CD8-positive, alpha-beta memory T cell (primary cell): ENCODE data around the gene CDHR3. TPM values are rescaled to one million over a fixed set of nuclear protein-coding genes. Genes with fewer than 3 reads are reported as not detected.

Experiments
- CTCF ChIA-PET: fragments of 350-600 bp; sonication (Branson Sonifier 250); formaldehyde crosslinking; loops from one replicate; lab custom pipeline; 2021; ENCODE audit warnings: antibody characterized with exemption; lab: Charles Lee
- POLR2A ChIA-PET: fragments of 350-600 bp; sonication (Branson Sonifier 250); formaldehyde crosslinking; loops from one replicate; lab custom pipeline; 2021; ENCODE audit warnings: antibody characterized with exemption; lab: Charles Lee
- DNase-seq, 5 donors: peaks; one replicate each; pipeline versions ENCODE4 v3.0.0 to v3.0.0-alpha.2; 2020 to 2022; ENCODE audit warnings: mixed read lengths in 1 of 5
- H3K27ac ChIP-seq: one replicate; pipeline ENCODE4 v1.7.0; 2013; ENCODE audit warnings: low read depth, mild to moderate bottlenecking, low read length, moderate library complexity
- H3K27me3 ChIP-seq: 2 replicates; pipeline ENCODE4 v1.7.0; 2013; ENCODE audit warnings: low read length, mild to moderate bottlenecking; ENCODE audit not compliant: insufficient read depth, poor library complexity, severe bottlenecking
- H3K36me3 ChIP-seq: 2 replicates; pipeline ENCODE4 v1.7.0; 2013; ENCODE audit warnings: mild to moderate bottlenecking, low read length, moderate library complexity; ENCODE audit not compliant: insufficient read depth
- H3K4me1 ChIP-seq: 2 replicates; pipeline ENCODE4 v1.7.0; 2013; ENCODE audit warnings: mild to moderate bottlenecking, low read length, moderate library complexity; ENCODE audit not compliant: insufficient read depth
- H3K4me3 ChIP-seq: 2 replicates; pipeline ENCODE4 v1.7.0; 2013; ENCODE audit warnings: mild to moderate bottlenecking, low read length
- H3K9me3 ChIP-seq: 2 replicates; pipeline ENCODE4 v1.7.0; 2013; ENCODE audit warnings: mild to moderate bottlenecking, low read length
- H3K27ac Mint-ChIP-seq, 8 donors: one replicate each; pipeline ENCODE4 v1.8.0; 2020 to 2021; ENCODE audit warnings: mixed read lengths in 8 of 8, mild to moderate bottlenecking in 6 of 8, inconsistent platforms in 3 of 8, moderate library complexity in 3 of 8
- H3K27me3 Mint-ChIP-seq, 2 donors: one replicate each; pipeline ENCODE4 v1.8.0; 2020 to 2021; ENCODE audit warnings: mixed read lengths in 2 of 2, mild to moderate bottlenecking in 1 of 2, moderate library complexity in 1 of 2
- H3K36me3 Mint-ChIP-seq, 3 donors: one replicate each; pipeline ENCODE4 v1.8.0; 2020 to 2021; ENCODE audit warnings: mixed read lengths in 3 of 3, inconsistent platforms in 1 of 3, mild to moderate bottlenecking in 1 of 3
- H3K4me1 Mint-ChIP-seq, 3 donors: one replicate each; pipeline ENCODE4 v1.8.0; 2020 to 2021; ENCODE audit warnings: mixed read lengths in 3 of 3, inconsistent platforms in 1 of 3, mild to moderate bottlenecking in 1 of 3
- H3K4me3 Mint-ChIP-seq, 7 donors: one replicate each; pipeline ENCODE4 v1.8.0; 2020 to 2021; ENCODE audit warnings: mixed read lengths in 7 of 7, mild to moderate bottlenecking in 6 of 7, moderate library complexity in 4 of 7, inconsistent platforms in 2 of 7
- H3K9me3 Mint-ChIP-seq, 5 donors: one replicate each; pipeline ENCODE4 v1.8.0; 2020 to 2022; ENCODE audit warnings: mixed read lengths in 5 of 5, mild to moderate bottlenecking in 3 of 5, moderate library complexity in 2 of 5, inconsistent platforms in 1 of 5
- polyA plus RNA-seq: library from polyadenylated mRNA; unstranded; fragments of 300-500 nt; fragmentation: Illumina TruSeq; gene quantifications from one replicate; pipeline ENCODE4 v1.2.3, GENCODE V29; 2021
- total RNA-seq, 2 experiments: library from RNA; stranded (reverse); gene quantifications; one replicate each; pipeline ENCODE4 v1.2.3, GENCODE V29; 2021

Gene CDHR3
- total and polyA plus RNA-seq, 3 experiments from 2014 or later, result 0.55 to 1.7 (median 1.4) TPM

GRCh38 chr7:105932835-105933477 is 30.1 kb upstream of the CDHR3 start:
- no peaks in the 10 kb centered on the region for H3K9me3 ChIP-seq
- DNase-seq, result no peak
- H3K4me1 ChIP-seq, result no peaks in the 10 kb centered on the region
- H3K27me3 Mint-ChIP-seq, result peaks cover 0 to 2% of the 10 kb centered on the region in 2 donors
- H3K27ac Mint-ChIP-seq, result no peak overlapping the region
- POLR2A ChIA-PET, result no interaction called here
- no peaks in the 10 kb centered on the region for H3K9me3 Mint-ChIP-seq
- no peaks in the 10 kb centered on the region for H3K27me3 ChIP-seq
- H3K36me3 Mint-ChIP-seq, result peaks cover 1 to 7% (median 3%) of the 10 kb centered on the region in 3 donors
- H3K36me3 ChIP-seq, result no peaks in the 10 kb centered on the region
- H3K4me1 Mint-ChIP-seq, result peaks cover 0 to 4% (median 0%) of the 10 kb centered on the region in 3 donors
- CTCF ChIA-PET, result interaction anchor here (1.2 kb wide), 1 partner anchor 278 kb away, joined by 3 read pairs; no protein-coding TSS in a partner anchor
- H3K27ac ChIP-seq, result no peak overlapping the region
- no peak overlapping the region for H3K4me3 ChIP-seq
- H3K4me3 Mint-ChIP-seq, result no peak overlapping the region

GRCh38 chr7:105934572-105935185 is 28.4 kb upstream of the CDHR3 start:
- CTCF ChIA-PET, result interaction anchor here (0.8 to 1.5 kb wide), 5 partner anchors 10 to 121 kb away, joined by 3 to 10 read pairs (median 4); no protein-coding TSS in a partner anchor
- Mint-ChIP-seq H3K36me3 (peaks cover 0 to 5% (median 1%) of the 10 kb centered on the region in 3 donors), H3K4me3 (no peak overlapping the region), H3K9me3 (no peaks in the 10 kb centered on the region), H3K27me3 (no peaks in the 10 kb centered on the region), H3K4me1 (peaks cover 0 to 4% (median 0%) of the 10 kb centered on the region in 3 donors), H3K27ac (peak overlapping the region in 3 of 8 donors; percentile 19 to 52 (median 31))
- DNase-seq, result peak in 1 of 5 donors; percentile 5
- no peaks in the 10 kb centered on the region for H3K4me1 ChIP-seq
- no peak overlapping the region for H3K27ac ChIP-seq
- no peaks in the 10 kb centered on the region for H3K36me3 ChIP-seq
- POLR2A ChIA-PET, result interaction anchor here (0.7 kb wide), 1 partner anchor 178 kb away, joined by 4 read pairs; no protein-coding TSS in a partner anchor
- no peak overlapping the region for H3K4me3 ChIP-seq
- no peaks in the 10 kb centered on the region for H3K9me3 ChIP-seq
- H3K27me3 ChIP-seq, result no peaks in the 10 kb centered on the region

- no peak overlapping the region for H3K27ac ChIP-seq
- no peaks in the 10 kb centered on the region for H3K27me3 ChIP-seq
- H3K9me3 ChIP-seq, result no peaks in the 10 kb centered on the region
- H3K4me1 ChIP-seq, result no peaks in the 10 kb centered on the region
- H3K27me3 Mint-ChIP-seq, result no peaks in the 10 kb centered on the region
- H3K27ac Mint-ChIP-seq, result no peak overlapping the region
- no peak overlapping the region for H3K4me3 ChIP-seq
- H3K4me1 Mint-ChIP-seq, result peaks cover 0 to 4% (median 0%) of the 10 kb centered on the region in 3 donors
- no peak for DNase-seq
- ChIA-PET POLR2A (no interaction called here), CTCF (interaction anchor here (0.8 to 1.5 kb wide), 3 partner anchors 107 to 121 kb away, joined by 3 to 10 read pairs (median 4); no protein-coding TSS in a partner anchor)
- H3K36me3 Mint-ChIP-seq, result peaks cover 0 to 3% (median 1%) of the 10 kb centered on the region in 3 donors
- H3K4me3 Mint-ChIP-seq, result no peak overlapping the region
- H3K36me3 ChIP-seq, result no peaks in the 10 kb centered on the region
- no peaks in the 10 kb centered on the region for H3K9me3 Mint-ChIP-seq
Observed at GRCh38 chr7:105935250-105935649, 27.8 kb upstream of the CDHR3 start.

GRCh38 chr7:105937411-105937810 is 25.7 kb upstream of the CDHR3 start:
- no peaks in the 10 kb centered on the region for H3K9me3 Mint-ChIP-seq
- H3K4me3 Mint-ChIP-seq, result no peak overlapping the region
- H3K27me3 Mint-ChIP-seq, result no peaks in the 10 kb centered on the region
- no peaks in the 10 kb centered on the region for H3K9me3 ChIP-seq
- H3K27ac Mint-ChIP-seq, result no peak overlapping the region
- DNase-seq, result no peak
- CTCF ChIA-PET, result no interaction called here
- no peaks in the 10 kb centered on the region for H3K4me1 ChIP-seq
- no peaks in the 10 kb centered on the region for H3K36me3 ChIP-seq
- POLR2A ChIA-PET, result interaction anchor here (0.6 kb wide), 1 partner anchor 187 kb away, joined by 3 read pairs; no protein-coding TSS in a partner anchor
- no peak overlapping the region for H3K4me3 ChIP-seq
- H3K4me1 Mint-ChIP-seq, result peaks cover 0 to 2% (median 0%) of the 10 kb centered on the region in 3 donors
- no peaks in the 10 kb centered on the region for H3K27me3 ChIP-seq
- no peak overlapping the region for H3K27ac ChIP-seq
- H3K36me3 Mint-ChIP-seq, result peaks cover 0 to 3% (median 1%) of the 10 kb centered on the region in 3 donors

GRCh38 chr7:105940109-105940508 is 23.0 kb upstream of the CDHR3 start:
- Histone ChIP-seq H3K36me3 (no peaks in the 10 kb centered on the region), H3K27me3 (no peaks in the 10 kb centered on the region), H3K4me1 (no peaks in the 10 kb centered on the region), H3K27ac (no peak overlapping the region), H3K9me3 (no peaks in the 10 kb centered on the region), H3K4me3 (no peak overlapping the region)
- Mint-ChIP-seq H3K27me3 (no peaks in the 10 kb centered on the region), H3K9me3 (no peaks in the 10 kb centered on the region), H3K4me3 (no peak overlapping the region), H3K4me1 (no peaks in the 10 kb centered on the region), H3K27ac (no peak overlapping the region), H3K36me3 (no peaks in the 10 kb centered on the region)
- CTCF ChIA-PET, result interaction anchor here (0.9 kb wide), 1 partner anchor 175 kb away, joined by 3 read pairs; no protein-coding TSS in a partner anchor
- no peak for DNase-seq
- POLR2A ChIA-PET, result no interaction called here

- CTCF ChIA-PET, result no interaction called here
- H3K27ac ChIP-seq, result no peak overlapping the region
- no peaks in the 10 kb centered on the region for H3K4me1 Mint-ChIP-seq
Observed at GRCh38 chr7:105941596-105941995, 21.5 kb upstream of the CDHR3 start.

GRCh38 chr7:105943486-105943885 is 19.6 kb upstream of the CDHR3 start:
- Mint-ChIP-seq H3K27me3 (no peaks in the 10 kb centered on the region), H3K9me3 (no peaks in the 10 kb centered on the region), H3K36me3 (no peaks in the 10 kb centered on the region), H3K4me3 (no peak overlapping the region), H3K27ac (no peak overlapping the region), H3K4me1 (no peaks in the 10 kb centered on the region)
- no peak overlapping the region for H3K4me3 ChIP-seq
- no peak overlapping the region for H3K27ac ChIP-seq
- H3K4me1 ChIP-seq, result no peaks in the 10 kb centered on the region
- H3K36me3 ChIP-seq, result no peaks in the 10 kb centered on the region
- no peak for DNase-seq
- POLR2A ChIA-PET, result no interaction called here
- no peaks in the 10 kb centered on the region for H3K27me3 ChIP-seq
- CTCF ChIA-PET, result no interaction called here
- no peaks in the 10 kb centered on the region for H3K9me3 ChIP-seq

More at GRCh38 chr7:105941596-105941995, 21.5 kb upstream of the CDHR3 start:
- no peaks in the 10 kb centered on the region for H3K27me3 ChIP-seq
- H3K4me3 ChIP-seq, result no peak overlapping the region
- H3K36me3 ChIP-seq, result no peaks in the 10 kb centered on the region
- H3K36me3 Mint-ChIP-seq, result no peaks in the 10 kb centered on the region
- no peak overlapping the region for H3K4me3 Mint-ChIP-seq
- H3K9me3 Mint-ChIP-seq, result no peaks in the 10 kb centered on the region
- POLR2A ChIA-PET, result no interaction called here
- H3K4me1 ChIP-seq, result no peaks in the 10 kb centered on the region
- no peak overlapping the region for H3K27ac Mint-ChIP-seq
- no peaks in the 10 kb centered on the region for H3K9me3 ChIP-seq
- H3K27me3 Mint-ChIP-seq, result no peaks in the 10 kb centered on the region
- DNase-seq, result no peak

- POLR2A ChIA-PET, result no interaction called here
- Mint-ChIP-seq H3K4me1 (no peaks in the 10 kb centered on the region), H3K27ac (no peak overlapping the region), H3K36me3 (no peaks in the 10 kb centered on the region), H3K9me3 (peaks cover 0 to 8% (median 2%) of the 10 kb centered on the region in 5 donors), H3K4me3 (no peak overlapping the region), H3K27me3 (no peaks in the 10 kb centered on the region)
- no peaks in the 10 kb centered on the region for H3K9me3 ChIP-seq
- CTCF ChIA-PET, result no interaction called here
- H3K4me3 ChIP-seq, result no peak overlapping the region
- DNase-seq, result no peak
- H3K4me1 ChIP-seq, result no peaks in the 10 kb centered on the region
- H3K36me3 ChIP-seq, result no peaks in the 10 kb centered on the region
- H3K27ac ChIP-seq, result no peak overlapping the region
- H3K27me3 ChIP-seq, result no peaks in the 10 kb centered on the region
Observed at GRCh38 chr7:105945848-105946247, 17.2 kb upstream of the CDHR3 start.
